HL-60 (cell line): ENCODE measurements around the gene CCR9.

Experiments
- CTCF ChIP-seq: IDR thresholded peaks from one replicate; pipeline ENCODE4 v1.5.1; 2011; ENCODE audit warnings: low read length, control low read depth, inconsistent platforms; ENCODE audit not compliant: insufficient read depth
- GABPA ChIP-seq: IDR thresholded peaks from 2 replicates; pipeline ENCODE4 v1.6.1; 2012; ENCODE audit warnings: low read depth
- TF ChIP-seq, protein P1 (sequence below): IDR thresholded peaks from 2 replicates; pipeline ENCODE4 v1.6.1; 2012; ENCODE audit warnings: low read depth; ENCODE audit not compliant: insufficient replicate concordance

DNA sequence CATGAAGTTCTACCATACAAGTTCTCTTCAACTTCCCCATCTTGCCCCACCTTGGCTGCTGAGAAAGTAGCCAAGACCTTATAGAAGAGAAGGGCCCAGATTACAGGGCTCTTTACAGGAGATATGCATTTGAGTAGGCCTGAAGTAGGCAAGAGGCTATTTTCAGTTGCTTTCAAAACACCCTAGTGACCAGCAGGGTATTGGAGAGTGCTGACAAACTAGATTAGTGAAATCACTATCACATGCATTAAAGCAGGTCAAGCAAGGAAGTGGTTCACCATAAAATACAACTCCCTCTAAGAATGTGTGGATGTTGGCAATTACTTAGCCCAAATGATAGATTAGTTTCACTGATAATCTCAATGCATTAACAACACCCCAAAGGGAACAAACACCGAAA, 41.7 kb upstream of the CCR9 start:
- TF ChIP-seq CTCF = no peak
- TF ChIP-seq, protein P1, sequence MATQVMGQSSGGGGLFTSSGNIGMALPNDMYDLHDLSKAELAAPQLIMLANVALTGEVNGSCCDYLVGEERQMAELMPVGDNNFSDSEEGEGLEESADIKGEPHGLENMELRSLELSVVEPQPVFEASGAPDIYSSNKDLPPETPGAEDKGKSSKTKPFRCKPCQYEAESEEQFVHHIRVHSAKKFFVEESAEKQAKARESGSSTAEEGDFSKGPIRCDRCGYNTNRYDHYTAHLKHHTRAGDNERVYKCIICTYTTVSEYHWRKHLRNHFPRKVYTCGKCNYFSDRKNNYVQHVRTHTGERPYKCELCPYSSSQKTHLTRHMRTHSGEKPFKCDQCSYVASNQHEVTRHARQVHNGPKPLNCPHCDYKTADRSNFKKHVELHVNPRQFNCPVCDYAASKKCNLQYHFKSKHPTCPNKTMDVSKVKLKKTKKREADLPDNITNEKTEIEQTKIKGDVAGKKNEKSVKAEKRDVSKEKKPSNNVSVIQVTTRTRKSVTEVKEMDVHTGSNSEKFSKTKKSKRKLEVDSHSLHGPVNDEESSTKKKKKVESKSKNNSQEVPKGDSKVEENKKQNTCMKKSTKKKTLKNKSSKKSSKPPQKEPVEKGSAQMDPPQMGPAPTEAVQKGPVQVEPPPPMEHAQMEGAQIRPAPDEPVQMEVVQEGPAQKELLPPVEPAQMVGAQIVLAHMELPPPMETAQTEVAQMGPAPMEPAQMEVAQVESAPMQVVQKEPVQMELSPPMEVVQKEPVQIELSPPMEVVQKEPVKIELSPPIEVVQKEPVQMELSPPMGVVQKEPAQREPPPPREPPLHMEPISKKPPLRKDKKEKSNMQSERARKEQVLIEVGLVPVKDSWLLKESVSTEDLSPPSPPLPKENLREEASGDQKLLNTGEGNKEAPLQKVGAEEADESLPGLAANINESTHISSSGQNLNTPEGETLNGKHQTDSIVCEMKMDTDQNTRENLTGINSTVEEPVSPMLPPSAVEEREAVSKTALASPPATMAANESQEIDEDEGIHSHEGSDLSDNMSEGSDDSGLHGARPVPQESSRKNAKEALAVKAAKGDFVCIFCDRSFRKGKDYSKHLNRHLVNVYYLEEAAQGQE = no peak
- TF ChIP-seq GABPA = no peak
